GM12878 (cell line): Measurements from ENCODE around the gene ZFR. TPM values are rescaled to one million over a fixed set of nuclear protein-coding genes. Genes with fewer than 3 reads are reported as not detected.

Experiments
- ATAC-seq: fragments of 200-7000 bp; cut with Tn5 transposase; 3 replicates; pipeline ENCODE4 v1.9.1; 2020; ENCODE audit warnings: mild to moderate bottlenecking, moderate library complexity
- BruUV-seq: library from RNA; stranded (reverse); fragments of 400-500 nt; replicated peaks from 2 replicates; lab custom pipeline; 2021; lab: Mats Ljungman, UMichigan
- CTCF ChIA-PET: fragments of 300-600 bp; sonication (Branson Sonifier 250); formaldehyde crosslinking; extraction: SDS; loops from one replicate; lab custom pipeline; 2021; ENCODE audit warnings: inconsistent platforms; lab: Yijun Ruan, JAX
- POLR2A ChIA-PET: fragments of 350-600 bp; formaldehyde crosslinking; extraction: SDS; loops from one replicate; lab custom pipeline; 2021; ENCODE audit warnings: inconsistent platforms; lab: Charles Lee
- RAD21 ChIA-PET: fragments of 300-600 bp; sonication (Branson Sonifier 250); formaldehyde crosslinking; loops from one replicate; lab custom pipeline; 2023; ENCODE audit warnings: antibody characterized with exemption; ENCODE audit not compliant: unreplicated experiment; lab: Charles Lee
- SMC1A ChIA-PET: fragments of 300-600 bp; sonication (Branson Sonifier 250); formaldehyde crosslinking; loops from one replicate; lab custom pipeline; 2023; ENCODE audit not compliant: unreplicated experiment, uncharacterized antibody; lab: Charles Lee
- DNase-seq: peaks from one replicate; pipeline ENCODE4 v3.0.0-alpha.2; 2011; ENCODE audit warnings: low read depth, low spot score
- FAIRE-seq: peaks from 3 replicates; lab custom pipeline; 2011; peaks lifted over from hg19 to GRCh38; lab: Jason Lieb, UNC
- H2AFZ ChIP-seq: 2 replicates; pipeline ENCODE4 v1.6.0; 2011; ENCODE audit warnings: low read depth, low read length, control low read depth; ENCODE audit not compliant: control insufficient read depth
- H3K27ac ChIP-seq: 2 replicates; pipeline ENCODE4 v1.5.1; 2011; ENCODE audit warnings: control low read depth; ENCODE audit not compliant: control insufficient read depth, insufficient read depth
- H3K27me3 ChIP-seq, 2 experiments: replicated peaks in 1 of 2; 2 replicates each; pipeline versions ENCODE4 v1.6.0 to v1.6.1; 2011; ENCODE audit warnings: low read length in 1 of 2; ENCODE audit not compliant: control insufficient read depth in 2 of 2, insufficient read depth in 2 of 2
- H3K36me3 ChIP-seq, 2 experiments: 2 replicates each; pipeline ENCODE4 v1.5.1; 2011; ENCODE audit warnings: low read length in 1 of 2; ENCODE audit not compliant: control insufficient read depth in 2 of 2, insufficient read depth in 2 of 2
- H3K4me1 ChIP-seq: 2 replicates; pipeline ENCODE4 v1.6.1; 2011; ENCODE audit warnings: mild to moderate bottlenecking, low read length, moderate library complexity, mixed read lengths; ENCODE audit not compliant: control insufficient read depth, insufficient read depth
- H3K4me2 ChIP-seq: 2 replicates; pipeline ENCODE4 v1.6.0; 2011; ENCODE audit warnings: control low read depth; ENCODE audit not compliant: control insufficient read depth, insufficient read depth
- H3K4me3 ChIP-seq: fragments of 200-600 bp; sonication (generic); 2 replicates; pipeline ENCODE4 v1.5.1; 2016
- H3K79me2 ChIP-seq: 2 replicates; pipeline ENCODE4 v1.6.0; 2011; ENCODE audit warnings: low read length; ENCODE audit not compliant: control insufficient read depth, insufficient read depth
- H3K9ac ChIP-seq: 2 replicates; pipeline ENCODE4 v1.8.0; 2011; ENCODE audit warnings: low read length, control low read depth, mixed read lengths; ENCODE audit not compliant: control insufficient read depth, insufficient read depth
- H3K9me3 ChIP-seq: replicated peaks from 3 replicates; pipeline ENCODE4 v1.5.1; 2011; ENCODE audit warnings: mild to moderate bottlenecking, low read length; ENCODE audit not compliant: control insufficient read depth, insufficient read depth
- H4K20me1 ChIP-seq: 2 replicates; pipeline ENCODE4 v1.6.0; 2011; ENCODE audit not compliant: control insufficient read depth, insufficient read depth
- BHLHE40 ChIP-seq, 2 experiments: fragments of 450-650 bp in 1 of 2; IDR thresholded peaks; 2 replicates each; pipeline ENCODE4 v1.6.1; 2011 to 2017; ENCODE audit warnings: low read depth in 2 of 2, borderline replicate concordance in 1 of 2, improper control_type of control experiment in 1 of 2, low read length in 1 of 2, mild to moderate bottlenecking in 1 of 2
- IKZF2 ChIP-seq, 2 experiments: fragments of 450-650 bp; IDR thresholded peaks; 2 replicates each; pipeline ENCODE4 v1.6.1; 2017; ENCODE audit warnings: mild to moderate bottlenecking in 2 of 2, moderate library complexity in 2 of 2
- LARP7 ChIP-seq: fragments of 450-650 bp; IDR thresholded peaks from 2 replicates; pipeline ENCODE4 v1.6.1; 2017; ENCODE audit warnings: mild to moderate bottlenecking
- SMC3 ChIP-seq: IDR thresholded peaks from 2 replicates; pipeline ENCODE4 v1.6.1; 2011; ENCODE audit warnings: low read length, improper control_type of control experiment, borderline replicate concordance
- SPI1 ChIP-seq: IDR thresholded peaks from 2 replicates; pipeline ENCODE4 v1.6.1; 2011; ENCODE audit warnings: low read depth, mild to moderate bottlenecking, low read length, moderate library complexity, borderline replicate concordance; ENCODE audit not compliant: insufficient read depth
- ZNF24 ChIP-seq: fragments of 450-650 bp; IDR thresholded peaks from 2 replicates; pipeline ENCODE4 v1.6.1; 2017; ENCODE audit warnings: antibody characterized with exemption, mild to moderate bottlenecking
- WGBS: methylation state at CpG from one replicate; pipeline ENCODE4 v1.1.6; 2016; ENCODE audit warnings: low lambda C conversion rate; ENCODE audit not compliant: insufficient replicate concordance, insufficient coverage; ENCODE audit errors: missing lambda C conversion rate; 5-methylcytosine and 5-hydroxymethylcytosine counted together
- in situ Hi-C: fragments of 300-500 bp; cut with MboI; formaldehyde crosslinking; loops from 9 replicates; pipeline ENCODE4 v1.14.3; 2018; ENCODE audit warnings: mixed read lengths
- intact Hi-C: fragments of 100-400 bp; cut with micrococcal nuclease; formaldehyde crosslinking; loops from one replicate; pipeline ENCODE4 v1.14.2; 2022; ENCODE audit not compliant: unreplicated experiment
- polyA plus RNA-seq, 11 experiments: library from polyadenylated mRNA; depleted of rRNA in 4 of 11; unstranded in 6 of 11; stranded (reverse) in 5 of 11; fragments of >200 nt; fragmentation: Nextera tagmentation in 4 of 11; fragmentation: Illumina TruSeq in 1 of 11; extraction: Ambion mirVana in 4 of 11; extraction: Trizol in 1 of 11; gene quantifications; 1 replicate in 1 of 11; 2 replicates in 10 of 11; pipeline versions ENCODE4 v1.2.1 to v1.2.3, GENCODE V29; 2011 to 2016; ENCODE audit warnings: inconsistent platforms in 2 of 11, missing spikeins in 2 of 11, low read depth in 1 of 11
- total RNA-seq, 4 experiments: library from RNA; depleted of rRNA in 3 of 4; stranded (reverse); fragments of >200 nt in 3 of 4; fragmentation: Illumina TruSeq in 1 of 4; extraction: Trizol in 1 of 4; gene quantifications; 2 replicates each; pipeline versions ENCODE4 v1.2.1 to v1.2.3, GENCODE V29; 2013 to 2021
- TF ChIP-seq, protein P1 (sequence below): IDR thresholded peaks from 2 replicates; pipeline ENCODE4 v1.6.1; 2012; ENCODE audit warnings: improper control_type of control experiment, low read depth, low read length; ENCODE audit not compliant: insufficient replicate concordance

The ZFR gene
- total and polyA plus RNA-seq, 10 of the 15 experiments (the other 5 are each of a cell fraction or from before 2014, with no cell fraction given), result 33.7 to 90.6 (median 72.9) TPM

- DNase-seq, result no peak
- Histone ChIP-seq H3K79me2 (peaks cover 30% of the 10 kb centered on the region), H3K4me3 (no peak overlapping the region), H3K27ac (no peak overlapping the region), H3K9me3 (no peaks in the 10 kb centered on the region; the same call in 2 of the 3 replicates), H4K20me1 (no peaks in the 10 kb centered on the region), H3K27me3 (no peaks in the 10 kb centered on the region; a peak in 1 of 4 replicates), H3K4me1 (peaks cover 14% of the 10 kb centered on the region), H3K9ac (no peak overlapping the region), H3K36me3 (no peaks in the 10 kb centered on the region), H3K4me2 (no peak overlapping the region), H2AFZ (no peak overlapping the region; the same call in none of the 2 replicates)
- intact Hi-C loops, result no loop called here
- peak; percentile 72 for TF ChIP-seq SPI1
- no peak for TF ChIP-seq LARP7
- TF ChIP-seq BHLHE40 (IDR thresholded peaks at IDR 0.05; ENCODE audit: borderline replicate concordance in 1 of 2, low read depth in 2 of 2, low read length in 1 of 2), result peak in 1 of 2 experiments; percentile 26; a peak in 1 of 4 replicates
- ChIA-PET POLR2A (no interaction called here), CTCF (interaction anchor here (0.6 to 1.2 kb wide), 3 partner anchors 14 to 260 kb away, joined by 3 to 5 read pairs (median 3); no protein-coding TSS in a partner anchor), RAD21 (interaction anchor here (0.5 kb wide), 1 partner anchor 125 kb away, joined by 3 read pairs; no protein-coding TSS in a partner anchor), SMC1A (no interaction called here)
- no TSS peak for BruUV-seq
- 44% methylated on average over 5 of the region's 5 CpGs for WGBS
- ATAC-seq, result peak; percentile 6; the same call in 2 of the 3 replicates
- no peak for FAIRE-seq
- in situ Hi-C loops, result no loop called here
Observed at GRCh38 chr5:32446630-32447029, 2.1 kb upstream of the ZFR start.

DNA sequence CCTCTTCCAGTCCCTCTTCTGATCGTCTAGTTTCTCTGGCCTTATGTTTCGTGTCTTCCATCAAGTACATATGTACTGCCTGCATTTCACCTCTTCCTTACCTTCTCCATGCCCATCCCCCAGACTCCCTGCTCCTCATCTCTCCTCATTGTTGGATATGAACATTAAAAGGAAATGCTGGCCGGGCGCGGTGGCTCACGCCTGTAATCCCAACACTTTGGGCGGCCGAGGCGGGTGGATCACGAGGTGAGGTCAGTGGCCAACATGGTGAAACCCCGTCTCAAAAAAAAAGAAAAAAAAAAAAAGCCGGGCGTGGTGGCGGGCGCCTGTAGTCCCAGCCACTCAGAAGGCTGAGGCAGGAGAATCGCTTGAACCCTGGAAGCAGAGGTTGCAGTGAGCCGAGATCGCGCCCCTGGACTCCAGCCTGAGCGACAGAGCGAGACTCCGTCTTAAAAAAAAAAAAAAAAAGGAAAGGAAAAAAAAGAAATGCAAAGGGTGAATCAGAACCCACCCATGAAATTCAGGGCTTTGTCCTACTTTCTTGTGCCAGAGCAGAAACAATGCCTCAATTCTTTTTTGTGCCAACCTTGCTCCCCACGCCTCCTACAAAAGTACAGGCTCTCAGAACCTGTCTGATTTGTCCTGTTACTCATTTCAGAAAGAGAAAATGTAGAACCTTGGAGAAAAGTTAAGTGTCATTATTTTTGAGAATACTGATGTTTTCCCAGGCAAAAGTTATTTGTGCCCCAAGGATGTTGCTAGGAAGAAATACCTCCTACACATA is 1.5 kb upstream of the ZFR start:
- DNase-seq (no peak), FAIRE-seq (no peak), ATAC-seq (no peak)
- no peaks in the 10 kb centered on the region for H4K20me1 ChIP-seq
- peaks cover 14% of the 10 kb centered on the region for H3K4me1 ChIP-seq
- intact Hi-C loops, result no loop called here
- SMC1A ChIA-PET, result no interaction called here
- POLR2A ChIA-PET, result no interaction called here
- H3K4me2 ChIP-seq, result no peak overlapping the region; the same call in 1 of the 2 replicates
- H3K4me3 ChIP-seq, result no peak overlapping the region
- 81% methylated on average over 12 of the region's 23 CpGs for WGBS
- no TSS peak for BruUV-seq
- H3K79me2 ChIP-seq, result peaks cover 36% of the 10 kb centered on the region
- in situ Hi-C loops, result no loop called here
- no peaks in the 10 kb centered on the region; a peak in 1 of 4 replicates for H3K27me3 ChIP-seq
- no peak overlapping the region; the same call in 1 of the 2 replicates for H2AFZ ChIP-seq
- RAD21 ChIA-PET, result no interaction called here
- no peaks in the 10 kb centered on the region; the same call in 2 of the 3 replicates for H3K9me3 ChIP-seq
- no peaks in the 10 kb centered on the region for H3K36me3 ChIP-seq
- H3K9ac ChIP-seq, result no peak overlapping the region
- CTCF ChIA-PET, result no interaction called here
- no peak overlapping the region for H3K27ac ChIP-seq
- TF ChIP-seq ZNF24 (no peak), IKZF2 (IDR thresholded peaks at IDR 0.05) (no peak), SMC3 (no peak)
- TF ChIP-seq, protein P1, sequence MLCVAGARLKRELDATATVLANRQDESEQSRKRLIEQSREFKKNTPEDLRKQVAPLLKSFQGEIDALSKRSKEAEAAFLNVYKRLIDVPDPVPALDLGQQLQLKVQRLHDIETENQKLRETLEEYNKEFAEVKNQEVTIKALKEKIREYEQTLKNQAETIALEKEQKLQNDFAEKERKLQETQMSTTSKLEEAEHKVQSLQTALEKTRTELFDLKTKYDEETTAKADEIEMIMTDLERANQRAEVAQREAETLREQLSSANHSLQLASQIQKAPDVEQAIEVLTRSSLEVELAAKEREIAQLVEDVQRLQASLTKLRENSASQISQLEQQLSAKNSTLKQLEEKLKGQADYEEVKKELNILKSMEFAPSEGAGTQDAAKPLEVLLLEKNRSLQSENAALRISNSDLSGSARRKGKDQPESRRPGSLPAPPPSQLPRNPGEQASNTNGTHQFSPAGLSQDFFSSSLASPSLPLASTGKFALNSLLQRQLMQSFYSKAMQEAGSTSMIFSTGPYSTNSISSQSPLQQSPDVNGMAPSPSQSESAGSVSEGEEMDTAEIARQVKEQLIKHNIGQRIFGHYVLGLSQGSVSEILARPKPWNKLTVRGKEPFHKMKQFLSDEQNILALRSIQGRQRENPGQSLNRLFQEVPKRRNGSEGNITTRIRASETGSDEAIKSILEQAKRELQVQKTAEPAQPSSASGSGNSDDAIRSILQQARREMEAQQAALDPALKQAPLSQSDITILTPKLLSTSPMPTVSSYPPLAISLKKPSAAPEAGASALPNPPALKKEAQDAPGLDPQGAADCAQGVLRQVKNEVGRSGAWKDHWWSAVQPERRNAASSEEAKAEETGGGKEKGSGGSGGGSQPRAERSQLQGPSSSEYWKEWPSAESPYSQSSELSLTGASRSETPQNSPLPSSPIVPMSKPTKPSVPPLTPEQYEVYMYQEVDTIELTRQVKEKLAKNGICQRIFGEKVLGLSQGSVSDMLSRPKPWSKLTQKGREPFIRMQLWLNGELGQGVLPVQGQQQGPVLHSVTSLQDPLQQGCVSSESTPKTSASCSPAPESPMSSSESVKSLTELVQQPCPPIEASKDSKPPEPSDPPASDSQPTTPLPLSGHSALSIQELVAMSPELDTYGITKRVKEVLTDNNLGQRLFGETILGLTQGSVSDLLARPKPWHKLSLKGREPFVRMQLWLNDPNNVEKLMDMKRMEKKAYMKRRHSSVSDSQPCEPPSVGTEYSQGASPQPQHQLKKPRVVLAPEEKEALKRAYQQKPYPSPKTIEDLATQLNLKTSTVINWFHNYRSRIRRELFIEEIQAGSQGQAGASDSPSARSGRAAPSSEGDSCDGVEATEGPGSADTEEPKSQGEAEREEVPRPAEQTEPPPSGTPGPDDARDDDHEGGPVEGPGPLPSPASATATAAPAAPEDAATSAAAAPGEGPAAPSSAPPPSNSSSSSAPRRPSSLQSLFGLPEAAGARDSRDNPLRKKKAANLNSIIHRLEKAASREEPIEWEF, result no peak
